A204.1 (cell line): ENCODE results near the gene CLDN3.
"Not testable (repeated sequence)": the region's sequence is repeated elsewhere in the genome, so short reads cannot be mapped to it uniquely, and the experiment has no call there.

Source experiments
- FAIRE-seq: peaks from 2 replicates; lab custom pipeline; 2012; peaks lifted over from hg19 to GRCh38; lab: Jason Lieb, UNC

CLDN3 gene

GRCh38 chr7:73736885-73737284 lies 33.2 kb downstream of the CLDN3 start:
- no peak for FAIRE-seq

- no peak for FAIRE-seq
Measured at GRCh38 chr7:73735528-73735905, 34.6 kb downstream of the CLDN3 start.

- FAIRE-seq = peak; percentile 85
Measured at GRCh38 chr7:73734619-73735527, 35.2 kb downstream of the CLDN3 start.

DNA sequence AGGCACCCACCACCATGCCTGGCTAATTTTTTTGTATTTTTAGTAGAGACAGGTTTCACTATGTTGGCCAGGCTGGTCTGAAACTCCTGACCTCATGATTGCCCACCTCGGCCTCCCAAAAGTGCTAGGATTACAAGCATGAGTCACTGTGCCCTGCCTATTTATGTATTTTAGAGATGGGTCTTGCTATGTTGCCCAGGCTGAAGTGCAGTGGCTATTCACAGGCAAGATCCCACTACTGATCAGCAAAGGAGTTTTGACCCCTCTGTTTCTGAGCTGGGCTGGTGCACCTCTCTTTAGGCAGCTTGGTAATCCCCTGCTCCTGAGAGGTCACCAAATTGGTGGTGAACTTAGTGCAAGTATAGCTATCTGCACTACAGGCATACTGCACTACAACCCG lies 37.7 kb downstream of the CLDN3 start:
- FAIRE-seq = no peak

GRCh38 chr7:73730485-73730884 lies 39.6 kb downstream of the CLDN3 start:
- FAIRE-seq = no peak

GRCh38 chr7:73728551-73728950 lies 41.5 kb downstream of the CLDN3 start:
- FAIRE-seq = no peak

DNA sequence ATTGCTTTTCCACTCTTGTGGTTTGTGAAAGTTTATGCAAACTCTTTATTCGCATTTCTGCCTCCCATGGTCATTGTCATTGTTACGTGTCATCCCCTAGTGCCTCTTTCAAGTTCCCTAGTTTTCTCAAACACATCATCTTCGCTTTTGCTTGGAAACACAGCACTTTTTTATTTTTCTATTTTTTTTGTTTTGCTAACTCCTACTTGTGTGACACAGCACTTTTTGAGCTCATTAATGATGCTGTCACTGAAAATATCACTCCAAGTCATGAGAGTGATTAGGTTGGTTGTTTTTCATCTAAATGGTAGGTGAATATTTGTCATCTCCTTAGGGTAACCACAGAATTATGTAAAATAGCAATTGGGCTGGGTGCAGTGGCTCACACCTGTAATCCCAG lies 42.1 kb downstream of the CLDN3 start:
- FAIRE-seq = no peak

- FAIRE-seq = no peak
Measured at GRCh38 chr7:73726083-73726466, 44.0 kb downstream of the CLDN3 start.

DNA sequence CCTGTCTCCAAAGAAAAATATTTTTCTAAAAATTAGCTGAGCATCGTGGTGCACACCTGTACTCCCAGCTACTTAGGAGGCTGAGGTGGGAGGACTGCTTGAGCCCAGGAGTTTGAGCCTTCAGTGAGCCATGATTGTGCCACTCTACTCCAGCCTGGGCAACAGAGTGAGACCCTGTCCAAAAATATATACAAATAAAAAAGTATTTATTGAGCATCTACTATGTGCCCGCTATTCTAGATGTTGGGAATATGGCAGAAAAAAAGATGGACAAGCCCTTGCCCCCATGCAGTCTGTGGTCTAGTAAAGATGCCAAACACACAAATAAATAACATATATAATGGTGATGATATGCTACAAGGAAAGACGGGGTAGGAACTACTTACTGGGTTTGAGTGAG lies 46.3 kb downstream of the CLDN3 start:
- no peak for FAIRE-seq

- FAIRE-seq = no peak
Measured at GRCh38 chr7:73722785-73723184, 47.3 kb downstream of the CLDN3 start.

- FAIRE-seq = not testable (repeated sequence)
Measured at GRCh38 chr7:73722182-73722581, 47.9 kb downstream of the CLDN3 start.

GRCh38 chr7:73721377-73721817 lies 48.7 kb downstream of the CLDN3 start:
- FAIRE-seq = no peak

DNA sequence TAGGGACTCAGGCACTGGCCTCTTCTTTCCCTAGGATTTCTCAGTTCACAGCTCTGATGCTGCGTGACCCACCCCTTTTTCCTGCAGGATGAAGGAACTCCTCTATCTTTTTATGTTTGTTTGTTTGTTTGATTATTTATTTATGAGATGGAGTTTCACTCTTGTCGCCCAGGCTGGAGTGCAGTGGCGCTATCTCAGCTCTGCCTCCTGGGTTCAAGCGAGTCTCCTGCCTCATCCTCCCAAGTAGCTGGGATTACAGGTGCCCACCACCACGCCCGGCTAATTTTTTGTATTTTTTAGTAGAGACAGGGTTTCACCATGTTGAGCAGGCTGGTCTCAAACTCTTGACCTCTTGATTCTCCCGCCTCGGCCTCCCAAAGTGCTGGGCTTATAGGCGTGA lies 49.6 kb downstream of the CLDN3 start:
- FAIRE-seq = not testable (repeated sequence)

- no peak for FAIRE-seq
Measured at GRCh38 chr7:73719806-73720169, 50.3 kb downstream of the CLDN3 start.
